B cell (primary cell): ENCODE measurements around the gene PDE3B. TPM values are rescaled to one million over a fixed set of nuclear protein-coding genes. Genes with fewer than 3 reads are reported as not detected.
A peak's percentile ranks its signal among the peaks of the same experiment; 100 is the strongest.
"Not testable (repeated sequence)": the region's sequence is repeated elsewhere in the genome, so short reads cannot be mapped to it uniquely, and the experiment has no call there.

ENCODE experiments used
- ATAC-seq: fragments of 200-7000 bp; cut with Tn5 transposase; one replicate; pipeline ENCODE4 v1.10.0; 2021; ENCODE audit warnings: low read depth, mild to moderate bottlenecking, moderate number of reproducible peaks, moderate library complexity
- CTCF ChIA-PET: fragments of 350-600 bp; sonication (Branson Sonifier 250); formaldehyde crosslinking; loops from one replicate; lab custom pipeline; 2021; ENCODE audit warnings: antibody characterized with exemption, inconsistent platforms; lab: Charles Lee
- POLR2A ChIA-PET: fragments of 350-600 bp; sonication (Branson Sonifier 250); formaldehyde crosslinking; loops from one replicate; lab custom pipeline; 2021; ENCODE audit warnings: antibody characterized with exemption; lab: Charles Lee
- DNase-seq: peaks from one replicate; pipeline ENCODE4 v3.0.0; 2013
- H2AFZ ChIP-seq: 2 replicates; pipeline ENCODE4 v1.6.1; 2012; ENCODE audit warnings: mild to moderate bottlenecking, low read depth, low read length; ENCODE audit not compliant: insufficient read depth, poor library complexity, severe bottlenecking
- H3K27ac ChIP-seq, 2 donors: 1 replicate in 1 of 2; 2 replicates in 1 of 2; pipeline ENCODE4 v1.5.1; 2012 to 2013; ENCODE audit warnings: low read length in 2 of 2, mild to moderate bottlenecking in 2 of 2, moderate library complexity in 1 of 2
- H3K27me3 ChIP-seq, 4 experiments: fragments of 200-600 bp in 1 of 4; sonication (generic) in 1 of 4; replicated peaks in 1 of 4; 1 replicate in 2 of 4; 2 replicates in 2 of 4; pipeline versions ENCODE4 v1.6.1 to v1.7.0; 2013 to 2016; ENCODE audit warnings: low read length in 3 of 4, mild to moderate bottlenecking in 2 of 4, mixed read lengths in 1 of 4, moderate library complexity in 1 of 4; ENCODE audit not compliant: insufficient read depth in 4 of 4, control insufficient read depth in 3 of 4; ENCODE audit errors: control extremely low read depth in 1 of 4
- H3K36me3 ChIP-seq, 2 experiments: replicated peaks in 1 of 2; 1 replicate in 1 of 2; 2 replicates in 1 of 2; pipeline versions ENCODE4 v1.6.1 to v1.7.1; 2013; ENCODE audit warnings: low read length in 1 of 2; ENCODE audit not compliant: insufficient read depth in 2 of 2, control insufficient read depth in 1 of 2; ENCODE audit errors: control extremely low read depth in 1 of 2, extremely low read depth in 1 of 2
- H3K4me1 ChIP-seq, 2 donors: fragments of 200-600 bp in 1 of 2; sonication (generic) in 1 of 2; 1 replicate in 1 of 2; 2 replicates in 1 of 2; pipeline versions ENCODE4 v1.5.1 to v1.6.1; 2013 to 2017; ENCODE audit warnings: low read length in 2 of 2; ENCODE audit not compliant: control insufficient read depth in 2 of 2, insufficient read depth in 2 of 2
- H3K4me2 ChIP-seq: replicated peaks from 2 replicates; pipeline ENCODE3; 2012; ENCODE audit warnings: mild to moderate bottlenecking, low read depth, low read length; ENCODE audit not compliant: poor library complexity, severe bottlenecking
- H3K4me3 ChIP-seq, 5 experiments: fragments of 200-600 bp in 1 of 5; sonication (generic) in 1 of 5; 1 replicate in 3 of 5; 2 replicates in 2 of 5; pipeline versions ENCODE4 v1.5.1 to v1.7.0; 2011 to 2016; ENCODE audit warnings: low read length in 4 of 5, mild to moderate bottlenecking in 4 of 5, low read depth in 2 of 5, control low read depth in 1 of 5, moderate library complexity in 1 of 5; ENCODE audit not compliant: insufficient read depth in 1 of 5; ENCODE audit errors: control extremely low read depth in 1 of 5, extremely low read depth in 1 of 5
- H3K79me2 ChIP-seq: fragments of 200-600 bp; sonication (generic); one replicate; pipeline ENCODE4 v1.6.0; 2016; ENCODE audit warnings: low read length; ENCODE audit not compliant: control insufficient read depth, insufficient read depth
- H3K9ac ChIP-seq: fragments of 200-600 bp; sonication (generic); 2 replicates; pipeline ENCODE4 v1.6.1; 2017; ENCODE audit warnings: mild to moderate bottlenecking, low read length, moderate library complexity
- H3K9me3 ChIP-seq, 3 donors: one replicate each; pipeline versions ENCODE4 v1.6.1 to v1.7.1; 2013; ENCODE audit warnings: low read length in 2 of 3; ENCODE audit not compliant: control insufficient read depth in 2 of 3, insufficient read depth in 1 of 3; ENCODE audit errors: control extremely low read depth in 1 of 3
- H4K20me1 ChIP-seq: 2 replicates; pipeline ENCODE4 v1.6.0; 2012; ENCODE audit warnings: mild to moderate bottlenecking, low read length; ENCODE audit not compliant: insufficient read depth, control insufficient read depth, poor library complexity, severe bottlenecking
- H3K27ac Mint-ChIP-seq: one replicate; pipeline ENCODE4 v1.8.0; 2021; ENCODE audit warnings: mixed read lengths
- H3K27me3 Mint-ChIP-seq: one replicate; pipeline ENCODE4 v1.8.0; 2021; ENCODE audit warnings: mixed read lengths
- H3K4me1 Mint-ChIP-seq: one replicate; pipeline ENCODE4 v1.8.0; 2021; ENCODE audit warnings: mixed read lengths
- H3K4me3 Mint-ChIP-seq: one replicate; pipeline ENCODE4 v1.8.0; 2021; ENCODE audit warnings: mixed read lengths
- H3K9me3 Mint-ChIP-seq: one replicate; pipeline ENCODE4 v1.8.0; 2022; ENCODE audit warnings: mixed read lengths; ENCODE audit not compliant: insufficient read depth
- EZH2 ChIP-seq: IDR thresholded peaks from 2 replicates; pipeline ENCODE4 v1.6.1; 2012; ENCODE audit warnings: borderline replicate concordance, low read depth, mild to moderate bottlenecking, moderate library complexity, low read length; ENCODE audit not compliant: insufficient read depth, poor library complexity, severe bottlenecking
- WGBS: methylation state at CpG from one replicate; pipeline ENCODE4 v1.1.5; 2013; ENCODE audit warnings: missing lambda C conversion rate; ENCODE audit not compliant: insufficient coverage; 5-methylcytosine and 5-hydroxymethylcytosine counted together
- intact Hi-C: fragments of 100-400 bp; cut with micrococcal nuclease; formaldehyde crosslinking; loops from one replicate; pipeline ENCODE4 v1.10.0; 2022
- polyA plus RNA-seq: library from polyadenylated mRNA; depleted of rRNA; stranded (reverse); fragments of >200 nt; gene quantifications from 2 replicates; pipeline ENCODE4 v1.2.3, GENCODE V29; 2012
- total RNA-seq, 2 donors: library from RNA; stranded (reverse); fragments of 120-200 nt in 1 of 2; gene quantifications; 1 replicate in 1 of 2; 2 replicates in 1 of 2; pipeline versions ENCODE4 v1.2.3 to v1.2.4, GENCODE V29; 2013 to 2022
- TF ChIP-seq, protein P1 (sequence below): fragments of 200-600 bp; IDR thresholded peaks from one replicate; pipeline ENCODE4 v1.8.0; 2022; ENCODE audit warnings: antibody characterized with exemption, mild to moderate bottlenecking

Gene PDE3B
- total and polyA plus RNA-seq, 2 donors (not counting 1 experiment from before 2014, with no cell fraction given): 1.0 to 60.7 TPM

DNA sequence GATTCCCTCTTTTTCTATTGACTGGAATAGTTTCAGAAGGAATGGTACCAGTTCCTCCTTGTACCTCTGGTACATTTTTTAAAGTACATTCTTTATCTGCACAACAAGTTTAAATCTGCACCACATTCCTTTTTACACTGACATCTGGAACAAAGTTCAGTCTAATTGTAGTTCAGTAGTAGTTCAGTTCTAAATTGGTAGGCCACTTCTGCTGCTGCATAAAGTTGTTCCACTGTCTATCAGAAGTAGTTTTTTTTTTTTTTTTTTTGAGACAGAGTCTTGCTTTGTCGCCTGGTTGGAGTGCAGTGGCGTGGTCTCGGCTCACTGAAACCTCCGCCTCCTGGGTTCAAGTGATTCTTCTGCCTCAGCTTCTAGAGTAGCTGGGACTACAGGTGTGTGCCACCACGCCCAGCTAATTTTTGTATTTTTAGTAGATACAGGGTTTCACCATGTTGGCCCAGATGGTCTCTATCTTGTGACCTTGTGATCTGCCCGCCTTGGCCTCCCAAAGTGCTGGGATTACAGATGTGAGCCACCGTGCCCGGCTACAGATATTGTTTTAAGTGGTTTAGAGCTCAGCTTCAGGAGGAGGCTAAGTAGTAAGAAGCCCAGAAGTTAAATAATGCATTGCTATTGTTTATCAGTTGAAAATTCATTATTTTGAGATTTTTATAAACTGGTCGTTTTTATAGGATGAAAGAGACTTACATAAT lies 115.9 kb downstream of the PDE3B start:
- DNase-seq, H3K9ac ChIP-seq, H3K27me3 Mint-ChIP-seq, H3K4me3 Mint-ChIP-seq, H3K4me3 ChIP-seq, ATAC-seq, H3K4me1 ChIP-seq, H3K9me3 Mint-ChIP-seq, H3K36me3 ChIP-seq, H3K4me2 ChIP-seq, POLR2A ChIA-PET, H3K4me1 Mint-ChIP-seq, H4K20me1 ChIP-seq, H3K9me3 ChIP-seq, H2AFZ ChIP-seq, H3K79me2 ChIP-seq, H3K27ac ChIP-seq, H3K27ac Mint-ChIP-seq, H3K27me3 ChIP-seq: not testable (repeated sequence)
- intact Hi-C loops: loop anchor here (10.0 kb wide), 1 partner anchor 445 kb away; no protein-coding TSS in a partner anchor
- CTCF ChIA-PET: interaction anchor here (0.6 kb wide), 1 partner anchor 313 kb away, joined by 3 read pairs; no protein-coding TSS in a partner anchor
- WGBS: 83% methylated on average over 8 of the region's 9 CpGs

DNA sequence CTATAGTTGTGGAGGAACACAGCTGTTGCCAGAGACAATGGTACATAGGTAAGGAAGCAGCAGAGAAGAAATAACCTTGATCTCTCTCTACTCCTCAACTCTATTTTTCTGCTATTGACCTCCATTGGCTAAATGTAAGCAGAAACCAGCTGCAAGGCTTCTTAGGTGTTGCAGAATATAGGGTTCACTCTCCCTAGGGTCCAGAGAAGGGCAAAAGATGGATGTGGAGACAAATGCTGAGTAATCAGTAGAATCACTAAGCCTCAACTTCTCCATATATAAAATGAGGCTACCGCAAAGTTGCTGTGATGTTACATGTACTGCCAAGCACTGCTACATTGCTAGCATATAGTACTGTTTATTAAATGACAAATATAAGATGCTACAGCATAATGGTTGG lies 120.6 kb downstream of the PDE3B start:
- CTCF ChIA-PET: interaction anchor here (2.8 to 3.5 kb wide), 3 partner anchors 25 to 143 kb away, joined by 12 to 33 read pairs (median 22); partner anchors contain the start of gene CYP2R1
- intact Hi-C loops: loop anchor here (1.0 to 10.0 kb wide), 5 partner anchors 119 to 449 kb away; partner anchors contain the start of gene PSMA1
- Mint-ChIP-seq H3K27me3 (no peaks in the 10 kb centered on the region), H3K27ac (no peak overlapping the region), H3K4me1 (peaks cover 15% of the 10 kb centered on the region), H3K4me3 (no peak overlapping the region), H3K9me3 (no peaks in the 10 kb centered on the region)
- no CpG with 5 or more reads among the region's 1 CpG for WGBS
- Histone ChIP-seq H2AFZ (no peak overlapping the region), H3K4me3 (no peak overlapping the region), H3K9me3 (no peaks in the 10 kb centered on the region), H3K4me1 (peaks cover 17 to 25% of the 10 kb centered on the region in 2 donors), H3K36me3 (no peaks in the 10 kb centered on the region), H3K79me2 (no peaks in the 10 kb centered on the region), H4K20me1 (no peaks in the 10 kb centered on the region), H3K27ac (no peak overlapping the region), H3K4me2 (peak overlapping the region; percentile 36), H3K27me3 (peaks cover 0 to 6% (median 5%) of the 10 kb centered on the region in 4 experiments), H3K9ac (no peak overlapping the region)
- POLR2A ChIA-PET: interaction anchor here (1.2 to 1.4 kb wide), 2 partner anchors 120 to 141 kb away, joined by 3 to 5 read pairs; partner anchors contain the start of gene PDE3B
- DNase-seq: no peak
- TF ChIP-seq EZH2: no peak
- TF ChIP-seq, protein P1, sequence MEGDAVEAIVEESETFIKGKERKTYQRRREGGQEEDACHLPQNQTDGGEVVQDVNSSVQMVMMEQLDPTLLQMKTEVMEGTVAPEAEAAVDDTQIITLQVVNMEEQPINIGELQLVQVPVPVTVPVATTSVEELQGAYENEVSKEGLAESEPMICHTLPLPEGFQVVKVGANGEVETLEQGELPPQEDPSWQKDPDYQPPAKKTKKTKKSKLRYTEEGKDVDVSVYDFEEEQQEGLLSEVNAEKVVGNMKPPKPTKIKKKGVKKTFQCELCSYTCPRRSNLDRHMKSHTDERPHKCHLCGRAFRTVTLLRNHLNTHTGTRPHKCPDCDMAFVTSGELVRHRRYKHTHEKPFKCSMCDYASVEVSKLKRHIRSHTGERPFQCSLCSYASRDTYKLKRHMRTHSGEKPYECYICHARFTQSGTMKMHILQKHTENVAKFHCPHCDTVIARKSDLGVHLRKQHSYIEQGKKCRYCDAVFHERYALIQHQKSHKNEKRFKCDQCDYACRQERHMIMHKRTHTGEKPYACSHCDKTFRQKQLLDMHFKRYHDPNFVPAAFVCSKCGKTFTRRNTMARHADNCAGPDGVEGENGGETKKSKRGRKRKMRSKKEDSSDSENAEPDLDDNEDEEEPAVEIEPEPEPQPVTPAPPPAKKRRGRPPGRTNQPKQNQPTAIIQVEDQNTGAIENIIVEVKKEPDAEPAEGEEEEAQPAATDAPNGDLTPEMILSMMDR: no peak
- no peak for ATAC-seq
